ENCODE data around the gene SRSF1. TPM values are rescaled to one million over a fixed set of nuclear protein-coding genes. Genes with fewer than 3 reads are reported as not detected.

The SRSF1 gene
- total and polyA plus RNA-seq, 10 donors = 65.8 to 213 (median 172) TPM

DNA sequence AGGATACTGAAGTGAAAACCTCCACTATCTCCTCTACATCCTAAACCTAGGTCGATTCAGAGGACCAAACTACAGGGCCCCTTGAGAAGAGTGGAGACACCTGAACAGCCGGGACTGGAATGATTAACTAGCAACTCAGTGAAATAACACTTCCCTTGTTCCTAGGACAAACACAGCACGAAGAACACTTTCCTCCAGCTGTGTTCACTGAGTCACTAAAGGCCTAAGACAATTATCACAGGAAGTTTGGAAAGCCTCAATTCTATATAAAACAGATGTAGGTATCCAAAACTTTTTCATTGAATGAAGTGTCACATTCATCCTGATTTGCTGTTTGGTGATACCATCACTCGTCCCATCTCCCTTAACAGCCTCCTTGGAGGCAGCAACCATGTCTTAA is 36.3 kb downstream of the SRSF1 start:
- no peak for DNase-seq
- intact Hi-C loops (cut with DNase I; ENCODE audit: low total_unique reads) = no loop called here
- H3K9me3 ChIP-seq = no peaks in the 10 kb centered on the region
- no peak for TF ChIP-seq POLR2A (IDR thresholded peaks at IDR 0.05)
- no peaks in the 10 kb centered on the region for H3K27me3 ChIP-seq (replicated peaks in 1 of 7)
- no peak overlapping the region for H3K4me3 ChIP-seq
- 76 to 84% (median 77%) methylated on average over 4 of the region's 4 CpGs for WGBS, 5 donors
- H3K27ac ChIP-seq = no peak overlapping the region
- peaks cover 0 to 42% (median 30%) of the 10 kb centered on the region in 6 donors for H3K36me3 ChIP-seq
- peaks cover 0 to 17% (median 3%) of the 10 kb centered on the region in 6 donors for H3K4me1 ChIP-seq

- Histone ChIP-seq H3K9me3 (no peaks in the 10 kb centered on the region), H3K4me1 (peaks cover 0 to 17% (median 3%) of the 10 kb centered on the region in 6 donors), H3K36me3 (peaks cover 0 to 20% (median 10%) of the 10 kb centered on the region in 6 donors), H3K27ac (no peak overlapping the region), H3K4me3 (no peak overlapping the region), H3K27me3 (replicated peaks in 1 of 7) (peaks cover 0 to 3% (median 0%) of the 10 kb centered on the region in 7 donors)
- intact Hi-C loops (cut with DNase I; ENCODE audit: low total_unique reads) = no loop called here
- no peak for DNase-seq
- WGBS, 5 donors = 54 to 72% (median 58%) methylated on average over 1 of the region's 1 CpG
- TF ChIP-seq POLR2AphosphoS5 (IDR thresholded peaks at IDR 0.05) = no peak
- TF ChIP-seq POLR2A (IDR thresholded peaks at IDR 0.05) = no peak
- TF ChIP-seq, protein P1, sequence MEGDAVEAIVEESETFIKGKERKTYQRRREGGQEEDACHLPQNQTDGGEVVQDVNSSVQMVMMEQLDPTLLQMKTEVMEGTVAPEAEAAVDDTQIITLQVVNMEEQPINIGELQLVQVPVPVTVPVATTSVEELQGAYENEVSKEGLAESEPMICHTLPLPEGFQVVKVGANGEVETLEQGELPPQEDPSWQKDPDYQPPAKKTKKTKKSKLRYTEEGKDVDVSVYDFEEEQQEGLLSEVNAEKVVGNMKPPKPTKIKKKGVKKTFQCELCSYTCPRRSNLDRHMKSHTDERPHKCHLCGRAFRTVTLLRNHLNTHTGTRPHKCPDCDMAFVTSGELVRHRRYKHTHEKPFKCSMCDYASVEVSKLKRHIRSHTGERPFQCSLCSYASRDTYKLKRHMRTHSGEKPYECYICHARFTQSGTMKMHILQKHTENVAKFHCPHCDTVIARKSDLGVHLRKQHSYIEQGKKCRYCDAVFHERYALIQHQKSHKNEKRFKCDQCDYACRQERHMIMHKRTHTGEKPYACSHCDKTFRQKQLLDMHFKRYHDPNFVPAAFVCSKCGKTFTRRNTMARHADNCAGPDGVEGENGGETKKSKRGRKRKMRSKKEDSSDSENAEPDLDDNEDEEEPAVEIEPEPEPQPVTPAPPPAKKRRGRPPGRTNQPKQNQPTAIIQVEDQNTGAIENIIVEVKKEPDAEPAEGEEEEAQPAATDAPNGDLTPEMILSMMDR (IDR thresholded peaks at IDR 0.05 in 8 of 11, conservative IDR thresholded peaks at IDR 0.05 in 3 of 11) = no peak
Measured at GRCh38 chr17:57968456-57968855, 38.6 kb downstream of the SRSF1 start.

GRCh38 chr17:57966875-57967274 is 40.2 kb downstream of the SRSF1 start:
- Histone ChIP-seq H3K27ac (no peak overlapping the region), H3K4me3 (no peak overlapping the region), H3K36me3 (peaks cover 0 to 4% (median 0%) of the 10 kb centered on the region in 6 donors), H3K9me3 (no peaks in the 10 kb centered on the region), H3K4me1 (peaks cover 0 to 7% (median 3%) of the 10 kb centered on the region in 6 donors), H3K27me3 (replicated peaks in 1 of 7) (peaks cover 0 to 12% (median 0%) of the 10 kb centered on the region in 7 donors)
- no peak for TF ChIP-seq POLR2A (IDR thresholded peaks at IDR 0.05)
- no peak for TF ChIP-seq POLR2AphosphoS5 (IDR thresholded peaks at IDR 0.05)
- TF ChIP-seq, protein P1 (IDR thresholded peaks at IDR 0.05 in 8 of 11, conservative IDR thresholded peaks at IDR 0.05 in 3 of 11) = no peak
- WGBS, 5 donors = 91 to 97% (median 94%) methylated on average over 5 of the region's 5 CpGs
- no peak for DNase-seq
- intact Hi-C loops (cut with DNase I; ENCODE audit: low total_unique reads) = no loop called here

GRCh38 chr17:57966246-57966645 is 40.8 kb downstream of the SRSF1 start:
- Histone ChIP-seq H3K4me1 (peaks cover 0 to under 1% (median 0%) of the 10 kb centered on the region in 6 donors), H3K9me3 (no peaks in the 10 kb centered on the region), H3K27me3 (replicated peaks in 1 of 7) (peaks cover 0 to 13% (median 0%) of the 10 kb centered on the region in 7 donors), H3K4me3 (no peak overlapping the region), H3K27ac (no peak overlapping the region), H3K36me3 (no peaks in the 10 kb centered on the region)
- no peak for DNase-seq
- TF ChIP-seq, protein P1 (IDR thresholded peaks at IDR 0.05 in 8 of 11, conservative IDR thresholded peaks at IDR 0.05 in 3 of 11) = no peak
- TF ChIP-seq POLR2A (IDR thresholded peaks at IDR 0.05) = no peak
- TF ChIP-seq POLR2AphosphoS5 (IDR thresholded peaks at IDR 0.05) = no peak
- 92 to 97% (median 94%) methylated on average over 5 of the region's 5 CpGs for WGBS, 5 donors
- intact Hi-C loops (cut with DNase I; ENCODE audit: low total_unique reads) = no loop called here
